ENCODE measurements around the gene PPP2R5B.

GRCh38 chr11:64879244-64879900, 45.1 kb upstream of the PPP2R5B start:
- TF ChIP-seq PKNOX1 (IDR thresholded peaks at IDR 0.05): no peak
- TF ChIP-seq ELF4 (IDR thresholded peaks at IDR 0.05): no peak
- TF ChIP-seq FOXA1 (IDR thresholded peaks at IDR 0.05): no peak
- TF ChIP-seq HDGF (IDR thresholded peaks at IDR 0.05; ENCODE audit: borderline replicate concordance): no peak

All from HEK293T (cell line).